Activated naive CD8-positive, alpha-beta T cell (primary cell): ENCODE measurements around the gene IVNS1ABP.
"Not testable (repeated sequence)": the region's sequence is repeated elsewhere in the genome, so short reads cannot be mapped to it uniquely, and the experiment has no call there.

Source experiments
- H3K27ac Mint-ChIP-seq: one replicate; pipeline ENCODE4 v1.8.0; 2021; ENCODE audit warnings: mixed read lengths
- H3K27me3 Mint-ChIP-seq: one replicate; pipeline ENCODE4 v1.8.0; 2021; ENCODE audit warnings: mixed read lengths
- H3K36me3 Mint-ChIP-seq: one replicate; pipeline ENCODE4 v1.8.0; 2021; ENCODE audit warnings: mixed read lengths
- H3K4me1 Mint-ChIP-seq: one replicate; pipeline ENCODE4 v1.8.0; 2021; ENCODE audit warnings: low read depth, mixed read lengths
- H3K4me3 Mint-ChIP-seq: one replicate; pipeline ENCODE4 v1.8.0; 2021; ENCODE audit warnings: mild to moderate bottlenecking, mixed read lengths
- H3K9me3 Mint-ChIP-seq: one replicate; pipeline ENCODE4 v1.8.0; 2021; ENCODE audit warnings: low read depth, mixed read lengths

Gene IVNS1ABP

GRCh38 chr1:185263292-185263691 lies 53.8 kb downstream of the IVNS1ABP start:
- no peak overlapping the region for H3K4me3 Mint-ChIP-seq
- H3K36me3 Mint-ChIP-seq: peaks cover 16% of the 10 kb centered on the region
- H3K27me3 Mint-ChIP-seq: no peaks in the 10 kb centered on the region
- H3K9me3 Mint-ChIP-seq: peaks cover 8% of the 10 kb centered on the region
- peaks cover 7% of the 10 kb centered on the region for H3K4me1 Mint-ChIP-seq
- H3K27ac Mint-ChIP-seq: no peak overlapping the region

DNA sequence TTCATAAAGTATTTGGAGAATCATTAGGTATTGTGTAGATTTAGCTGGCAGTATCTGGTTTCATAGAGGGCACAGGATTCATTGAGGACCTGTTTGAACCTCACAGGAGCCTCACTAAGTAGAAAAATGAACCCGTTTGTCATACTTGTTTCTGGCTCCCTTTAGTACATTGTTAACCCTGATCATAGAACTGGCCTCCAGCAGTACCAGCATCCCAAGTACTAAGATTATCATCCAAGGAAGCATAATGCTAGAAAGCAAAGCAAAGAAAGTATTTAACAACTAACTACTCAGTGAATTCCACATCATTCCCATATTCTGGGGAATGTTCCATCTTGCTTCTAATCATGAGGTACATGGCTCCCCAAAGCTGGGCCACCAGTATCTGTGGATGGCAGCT lies 54.9 kb downstream of the IVNS1ABP start:
- Mint-ChIP-seq H3K9me3 (peaks cover 8% of the 10 kb centered on the region), H3K4me3 (no peak overlapping the region), H3K36me3 (peaks cover 16% of the 10 kb centered on the region), H3K27ac (no peak overlapping the region), H3K27me3 (no peaks in the 10 kb centered on the region), H3K4me1 (peaks cover 16% of the 10 kb centered on the region)

- no peak overlapping the region for H3K4me3 Mint-ChIP-seq
- H3K9me3 Mint-ChIP-seq: peaks cover 8% of the 10 kb centered on the region
- H3K27me3 Mint-ChIP-seq: no peaks in the 10 kb centered on the region
- no peak overlapping the region for H3K27ac Mint-ChIP-seq
- H3K4me1 Mint-ChIP-seq: peaks cover 19% of the 10 kb centered on the region
- peaks cover 16% of the 10 kb centered on the region for H3K36me3 Mint-ChIP-seq
Measured at GRCh38 chr1:185260611-185261010, 56.4 kb downstream of the IVNS1ABP start.

- Mint-ChIP-seq H3K4me3 (no peak overlapping the region), H3K9me3 (peaks cover 8% of the 10 kb centered on the region), H3K27me3 (no peaks in the 10 kb centered on the region), H3K36me3 (peaks cover 16% of the 10 kb centered on the region), H3K27ac (no peak overlapping the region), H3K4me1 (peaks cover 19% of the 10 kb centered on the region)
Measured at GRCh38 chr1:185258676-185259075, 58.4 kb downstream of the IVNS1ABP start.

DNA sequence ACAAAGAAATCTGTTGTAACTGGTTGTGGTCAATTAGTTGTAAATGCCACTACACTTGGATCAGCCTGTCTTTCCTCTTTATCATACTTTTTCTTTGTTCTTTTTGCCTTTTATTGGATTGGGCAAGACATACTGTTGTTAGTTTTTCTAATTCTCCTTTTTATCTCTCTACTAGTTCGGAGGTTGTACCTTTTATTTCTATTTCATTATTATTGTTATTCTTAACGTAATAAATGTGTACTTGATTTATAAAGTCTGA lies 59.2 kb downstream of the IVNS1ABP start:
- H3K4me1 Mint-ChIP-seq: peaks cover 19% of the 10 kb centered on the region
- no peak overlapping the region for H3K27ac Mint-ChIP-seq
- no peaks in the 10 kb centered on the region for H3K27me3 Mint-ChIP-seq
- peaks cover 8% of the 10 kb centered on the region for H3K9me3 Mint-ChIP-seq
- peaks cover 14% of the 10 kb centered on the region for H3K36me3 Mint-ChIP-seq
- peak overlapping the region; percentile 30 for H3K4me3 Mint-ChIP-seq

DNA sequence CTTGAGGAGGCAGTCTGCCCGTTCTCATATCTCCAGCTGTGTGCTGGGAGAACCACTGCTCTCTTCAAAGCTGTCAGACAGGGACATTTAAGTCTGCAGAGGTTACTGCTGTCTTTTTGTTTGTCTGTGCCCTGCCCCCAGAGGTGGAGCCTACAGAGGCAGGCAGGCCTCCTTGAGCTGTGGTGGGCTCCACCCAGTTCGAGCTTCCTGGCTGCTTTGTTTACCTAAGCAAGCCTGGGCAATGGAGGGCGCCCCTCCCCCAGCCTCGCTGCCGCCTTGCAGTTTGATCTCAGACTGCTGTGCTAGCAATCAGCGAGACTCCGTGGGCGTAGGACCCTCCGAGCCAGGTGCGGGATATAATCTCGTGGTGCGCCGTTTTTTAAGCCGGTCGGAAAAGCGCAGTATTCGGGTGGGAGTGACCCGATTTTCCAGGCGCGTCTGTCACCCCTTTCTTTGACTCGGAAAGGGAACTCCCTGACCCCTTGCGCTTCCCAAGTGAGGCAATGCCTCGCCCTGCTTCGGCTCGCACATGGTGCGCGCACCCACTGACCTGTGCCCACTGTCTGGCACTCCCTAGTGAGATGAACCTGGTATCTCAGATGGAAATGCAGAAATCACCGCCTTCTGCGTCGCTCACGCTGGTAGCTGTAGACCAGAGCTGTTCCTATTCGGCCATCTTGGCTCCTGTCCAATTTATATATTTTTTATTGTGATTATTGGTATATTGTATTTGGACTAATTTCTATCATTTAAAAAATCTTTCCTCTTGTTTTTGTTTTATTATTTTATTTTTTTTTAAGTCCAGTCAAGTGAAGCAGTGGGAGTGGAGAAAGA lies 59.7 kb downstream of the IVNS1ABP start:
- H3K27me3 Mint-ChIP-seq, H3K9me3 Mint-ChIP-seq, H3K27ac Mint-ChIP-seq: not testable (repeated sequence)
- Mint-ChIP-seq H3K36me3 (peaks cover 14% of the 10 kb centered on the region), H3K4me3 (peak overlapping the region; percentile 30), H3K4me1 (peaks cover 19% of the 10 kb centered on the region)

DNA sequence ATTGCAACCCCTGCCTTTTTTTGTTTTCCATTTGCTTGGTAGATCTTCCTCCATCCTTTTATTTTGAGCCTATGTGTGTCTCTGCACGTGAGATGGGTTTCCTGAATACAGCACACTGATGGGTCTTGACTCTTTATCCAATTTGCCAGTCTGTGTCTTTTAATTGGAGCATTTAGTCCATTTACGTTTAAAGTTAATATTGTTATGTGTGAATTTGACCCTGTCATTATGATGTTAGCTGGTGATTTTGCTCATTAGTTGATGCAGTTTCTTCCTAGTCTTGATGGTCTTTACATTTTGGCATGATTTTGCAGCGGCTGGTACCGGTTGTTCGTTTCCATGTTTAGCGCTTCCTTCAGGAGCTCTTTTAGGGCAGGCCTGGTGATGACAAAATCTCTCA lies 61.4 kb downstream of the IVNS1ABP start:
- not testable (repeated sequence) for H3K9me3 Mint-ChIP-seq, H3K27me3 Mint-ChIP-seq, H3K4me3 Mint-ChIP-seq, H3K36me3 Mint-ChIP-seq, H3K27ac Mint-ChIP-seq
- peaks cover 19% of the 10 kb centered on the region for H3K4me1 Mint-ChIP-seq

GRCh38 chr1:185252404-185252803 lies 64.6 kb downstream of the IVNS1ABP start:
- H3K9me3 Mint-ChIP-seq, H3K27me3 Mint-ChIP-seq, H3K4me3 Mint-ChIP-seq, H3K36me3 Mint-ChIP-seq, H3K27ac Mint-ChIP-seq: not testable (repeated sequence)
- peaks cover 16% of the 10 kb centered on the region for H3K4me1 Mint-ChIP-seq

GRCh38 chr1:185251928-185252327 lies 65.1 kb downstream of the IVNS1ABP start:
- H3K36me3 Mint-ChIP-seq, H3K27ac Mint-ChIP-seq, H3K27me3 Mint-ChIP-seq, H3K4me3 Mint-ChIP-seq, H3K9me3 Mint-ChIP-seq: not testable (repeated sequence)
- peaks cover 16% of the 10 kb centered on the region for H3K4me1 Mint-ChIP-seq

DNA sequence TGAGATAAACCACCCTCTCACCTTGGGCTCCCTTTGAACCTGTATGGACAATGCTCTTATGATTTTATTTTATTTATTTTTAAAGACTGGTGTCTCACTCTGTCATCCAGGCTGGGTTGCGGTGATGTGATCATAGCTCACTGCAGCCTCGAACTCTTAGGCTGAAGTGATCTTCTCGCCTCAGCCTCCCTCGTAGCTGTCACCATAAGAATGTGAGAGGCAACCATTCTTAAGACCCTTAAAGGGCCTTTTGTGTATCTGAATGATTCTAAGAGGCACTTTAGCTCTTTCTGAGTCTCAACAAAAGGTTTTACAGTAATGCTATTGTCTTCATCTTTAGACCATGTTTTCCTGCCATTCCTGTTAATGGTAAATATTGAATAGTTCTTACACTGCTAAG lies 67.0 kb downstream of the IVNS1ABP start:
- Mint-ChIP-seq H3K9me3 (no peaks in the 10 kb centered on the region), H3K4me1 (peaks cover 14% of the 10 kb centered on the region), H3K27ac (no peak overlapping the region), H3K36me3 (no peaks in the 10 kb centered on the region), H3K27me3 (no peaks in the 10 kb centered on the region), H3K4me3 (no peak overlapping the region)

- Mint-ChIP-seq H3K27ac (no peak overlapping the region), H3K27me3 (no peaks in the 10 kb centered on the region), H3K9me3 (no peaks in the 10 kb centered on the region), H3K36me3 (no peaks in the 10 kb centered on the region), H3K4me1 (peaks cover 14% of the 10 kb centered on the region), H3K4me3 (no peak overlapping the region)
Measured at GRCh38 chr1:185249563-185249962, 67.5 kb downstream of the IVNS1ABP start.
